Heart right ventricle (tissue), 16 donors: ENCODE data around the gene KLK8. TPM values are rescaled to one million over a fixed set of nuclear protein-coding genes. Genes with fewer than 3 reads are reported as not detected.
"Not testable (repeated sequence)": the region's sequence is repeated elsewhere in the genome, so short reads cannot be mapped to it uniquely, and the experiment has no call there.

ENCODE experiments used
- ATAC-seq, 8 donors: fragments of 200-7000 bp; cut with Tn5 transposase; one replicate each; pipeline ENCODE4 v1.9.1; 2020; ENCODE audit warnings: mild to moderate bottlenecking in 8 of 8, moderate library complexity in 8 of 8, moderate number of reproducible peaks in 1 of 8
- DNase-seq, 2 donors: peaks; one replicate each; pipeline ENCODE4 v3.0.0-alpha.2; 2020
- H3K27ac ChIP-seq, 10 donors: fragments of 200-600 bp; sonication (generic) in 2 of 10; one replicate each; pipeline versions ENCODE4 v1.5.0 to v1.8.0; 2020 to 2022; ENCODE audit warnings: mild to moderate bottlenecking in 3 of 10
- H3K27me3 ChIP-seq, 7 donors: fragments of 200-600 bp; one replicate each; pipeline ENCODE4 v1.8.0; 2021 to 2022; ENCODE audit warnings: mild to moderate bottlenecking in 2 of 7
- H3K36me3 ChIP-seq, 9 donors: fragments of 200-600 bp; sonication (generic) in 1 of 9; one replicate each; pipeline versions ENCODE4 v1.5.0 to v1.8.0; 2020 to 2022; ENCODE audit warnings: mild to moderate bottlenecking in 2 of 9
- H3K4me1 ChIP-seq, 9 donors: fragments of 200-600 bp; sonication (generic) in 1 of 9; one replicate each; pipeline versions ENCODE4 v1.5.0 to v1.8.0; 2020 to 2022; ENCODE audit warnings: mild to moderate bottlenecking in 4 of 9
- H3K4me3 ChIP-seq, 10 donors: fragments of 200-600 bp; sonication (generic) in 2 of 10; one replicate each; pipeline versions ENCODE4 v1.5.0 to v1.8.0; 2020 to 2022; ENCODE audit warnings: mild to moderate bottlenecking in 7 of 10, moderate library complexity in 2 of 10
- H3K9me3 ChIP-seq, 11 donors: fragments of 200-600 bp in 10 of 11; sonication (generic) in 2 of 11; one replicate each; pipeline versions ENCODE4 v1.5.0 to v1.8.0; 2013 to 2022; ENCODE audit warnings: mild to moderate bottlenecking in 2 of 11, control low read depth in 1 of 11, moderate library complexity in 1 of 11
- CTCF ChIP-seq, 9 donors: fragments of 200-600 bp; sonication (generic) in 2 of 9; IDR thresholded peaks; one replicate each; pipeline versions ENCODE4 v1.5.0 to v1.8.0; 2021 to 2022; ENCODE audit warnings: antibody characterized with exemption in 9 of 9, mild to moderate bottlenecking in 5 of 9, moderate library complexity in 1 of 9
- WGBS, 2 donors: extraction: QIAGEN DNeasy Blood & Tissue Kit; methylation state at CpG; one replicate each; pipeline ENCODE4 v1.1.7; 2013; ENCODE audit warnings: inconsistent platforms in 1 of 2; 5-methylcytosine and 5-hydroxymethylcytosine counted together
- intact Hi-C, 10 donors: fragments of 100-400 bp; cut with DNase I; formaldehyde crosslinking; loops; one replicate each; pipeline versions ENCODE4 v1.11.1 to v1.14.2; 2022
- polyA plus RNA-seq, 2 donors: library from polyadenylated mRNA; stranded (reverse); fragments of 200-250 nt; gene quantifications; one replicate each; pipeline ENCODE4 v1.2.3, GENCODE V29; 2013
- total RNA-seq, 10 donors: library from RNA; stranded (reverse); fragmentation: NEBNext Ultra II Directional in 3 of 10; extraction: Animal tissue kit (Norgen Biotek cat#: 25700) in 3 of 10; gene quantifications; one replicate each; pipeline versions ENCODE4 v1.2.1 to v1.2.4, GENCODE V29; 2021 to 2023
- donor health status: Arrhythmogenic right ventricular cardiomyopathy.
- donor health status: ischemic (EF 13 %, LVEDD 7.1; RV severe dilation, severe dysfunction).
- donor health status: healthy with polysubstance abuse.
- donor health status: DM: no; HTN: yes; CAD: no.
- donor health status: DM: no; HTN: no; CAD: no.
- donor health status: ischemic (EF 25% LVEDD 6.9; RV normal size, moderate dysfunction).
- donor health status: ischemic (EF 25% LVEDD 5.7; RV mildly dilated, moderate dysfunction).
- donor health status: healthy.
- donor health status: DM: yes; HTN: yes; CAD: no.
- donor health status: Ischemic cardiomyopathy.
- donor health status: ischemic (EF 35%, LVEDD 5.7; RV mildly dilated, moderate dysfunction).
- donor health status: nonischemic (EF 11% LVEDD 7.7; RV severe dilation, severe dysfunction).
- donor health status: DM: yes; HTN: yes; CAD: no.
- donor health status: PGD.
- donor health status: ischemic (EF 29% LVEDD 5.4; RV normal size, mild dysfunction).
- donor health status: nonischemic (EF 23%, LVEDD 6.1; RV moderate dilation, normal function).

KLK8 gene
- total and polyA plus RNA-seq, 12 donors: not detected

- 68 to 71% methylated on average over 2 of the region's 2 CpGs for WGBS, 2 donors
- H3K27ac ChIP-seq: no peak overlapping the region
- no peaks in the 10 kb centered on the region for H3K36me3 ChIP-seq
- TF ChIP-seq CTCF (IDR thresholded peaks at IDR 0.05): no peak
- no peak for ATAC-seq
- H3K4me3 ChIP-seq: no peak overlapping the region
- no peak for DNase-seq
- intact Hi-C loops: no loop called here
- H3K27me3 ChIP-seq: peaks cover 0 to 52% (median 20%) of the 10 kb centered on the region in 7 donors
- H3K4me1 ChIP-seq: no peaks in the 10 kb centered on the region
- peaks cover 0 to 6% (median 0%) of the 10 kb centered on the region in 11 donors for H3K9me3 ChIP-seq
Observed at GRCh38 chr19:50992666-50993035, 8.8 kb downstream of the KLK8 start.

DNA sequence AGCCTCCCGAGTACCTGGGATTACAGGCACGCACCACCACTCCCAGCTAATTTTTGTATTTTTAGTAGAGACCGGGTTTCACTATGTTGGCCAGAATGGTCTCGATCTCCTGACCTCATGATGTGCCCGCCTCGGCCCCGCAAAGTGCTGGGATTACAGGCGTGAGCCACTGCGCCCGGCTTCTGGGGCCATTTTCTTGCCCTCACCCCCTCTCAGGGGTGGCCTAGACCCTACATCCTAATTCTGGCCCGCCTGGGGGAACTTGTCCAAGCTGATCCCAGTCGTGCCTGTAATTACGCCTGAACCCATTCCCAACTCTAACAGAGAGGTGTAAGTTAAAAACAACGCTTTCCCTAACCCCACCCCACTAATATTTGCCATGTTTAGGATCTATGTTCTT lies 17.0 kb downstream of the KLK8 start:
- H3K4me3 ChIP-seq, DNase-seq, intact Hi-C loops, H3K9me3 ChIP-seq, ATAC-seq, H3K4me1 ChIP-seq, H3K27ac ChIP-seq, H3K36me3 ChIP-seq: not testable (repeated sequence)
- H3K27me3 ChIP-seq: peaks cover 0 to 64% (median 35%) of the 10 kb centered on the region in 7 donors
- 80 to 86% methylated on average over 14 of the region's 14 CpGs for WGBS, 2 donors

GRCh38 chr19:50983625-50984292 lies 17.6 kb downstream of the KLK8 start, which contains the start of gene KLK7:
Gene KLK7 (minus strand): TSS chr19:50983917. CDS start chr19:50982399, 1,518 bp downstream.
- no peaks in the 10 kb centered on the region for H3K36me3 ChIP-seq
- TF ChIP-seq CTCF (IDR thresholded peaks at IDR 0.05): no peak
- no peak for ATAC-seq
- intact Hi-C loops: no loop called here
- no peak for DNase-seq
- no peak within 1 kb of the TSS for H3K27ac ChIP-seq
- WGBS, 2 donors: 14 to 17% methylated on average over 28 of the region's 28 CpGs
- H3K27me3 ChIP-seq: peaks cover 0 to 60% (median 38%) of the 10 kb centered on the region in 7 donors
- H3K4me3 ChIP-seq: no peak within 1 kb of the TSS
- H3K4me1 ChIP-seq: no peaks in the 10 kb centered on the region
- H3K9me3 ChIP-seq: no peaks in the 10 kb centered on the region

GRCh38 chr19:50982186-50982585 lies 19.2 kb downstream of the KLK8 start:
- intact Hi-C loops: no loop called here
- Histone ChIP-seq H3K4me3 (no peak overlapping the region), H3K27ac (no peak overlapping the region), H3K4me1 (no peaks in the 10 kb centered on the region), H3K36me3 (no peaks in the 10 kb centered on the region), H3K9me3 (no peaks in the 10 kb centered on the region), H3K27me3 (peaks cover 0 to 57% (median 32%) of the 10 kb centered on the region in 7 donors)
- ATAC-seq (no peak), DNase-seq (no peak)
- WGBS, 2 donors: 72 to 80% methylated on average over 4 of the region's 4 CpGs
- TF ChIP-seq CTCF (IDR thresholded peaks at IDR 0.05): no peak

DNA sequence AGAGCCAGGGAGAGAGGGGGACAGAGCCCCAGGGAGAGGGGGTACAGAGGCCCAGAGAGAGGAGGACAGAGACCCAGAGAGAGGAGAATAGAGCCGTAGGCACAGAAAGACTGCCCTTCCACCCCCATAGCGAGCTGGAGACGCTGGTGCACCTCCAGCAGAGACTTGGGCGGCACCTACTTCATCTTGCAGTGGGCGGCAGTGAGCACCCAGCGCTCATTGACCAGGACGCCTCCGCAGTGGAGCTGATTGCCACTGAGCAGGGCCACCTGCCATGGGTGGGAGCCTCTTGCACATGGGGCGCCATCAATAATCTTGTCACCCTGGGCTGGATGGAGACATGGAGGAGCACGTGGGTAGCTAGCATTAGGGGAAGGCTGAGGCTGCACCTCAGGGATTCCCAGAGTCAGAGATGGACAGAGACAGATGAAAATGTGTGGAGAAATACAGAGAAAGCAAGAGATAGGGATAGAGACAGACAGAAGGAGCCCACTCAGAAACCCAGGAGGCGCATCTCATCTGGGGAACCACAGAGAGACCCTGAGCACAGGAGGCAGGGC lies 19.7 kb downstream of the KLK8 start:
- H3K9me3 ChIP-seq: no peaks in the 10 kb centered on the region
- intact Hi-C loops: no loop called here
- TF ChIP-seq CTCF (IDR thresholded peaks at IDR 0.05): no peak
- ATAC-seq: no peak
- DNase-seq: no peak
- 68 to 72% methylated on average over 11 of the region's 11 CpGs for WGBS, 2 donors
- H3K4me1 ChIP-seq: no peaks in the 10 kb centered on the region
- no peak overlapping the region for H3K27ac ChIP-seq
- H3K4me3 ChIP-seq: no peak overlapping the region
- no peaks in the 10 kb centered on the region for H3K36me3 ChIP-seq
- H3K27me3 ChIP-seq: peaks cover 0 to 58% (median 34%) of the 10 kb centered on the region in 7 donors
